Fibroblast of the aortic adventitia (primary cell): Measurements from ENCODE around the gene MYL3. TPM values are rescaled to one million over a fixed set of nuclear protein-coding genes. Genes with fewer than 3 reads are reported as not detected.
A peak's percentile ranks its signal among the peaks of the same experiment; 100 is the strongest.

ENCODE experiments used
- DNase-seq: peaks from one replicate; pipeline ENCODE4 v3.0.0-alpha.2; 2010; ENCODE audit warnings: low read depth
- H3K4me3 ChIP-seq: 2 replicates; pipeline ENCODE4 v1.5.1; 2011; ENCODE audit warnings: low read depth, mild to moderate bottlenecking, control low read depth, low read length, moderate library complexity
- total RNA-seq: library from RNA; depleted of rRNA; stranded (reverse); fragments of >200 nt; gene quantifications from 2 replicates; pipeline ENCODE4 v1.2.3, GENCODE V29; 2012; ENCODE audit warnings: low replicate concordance
- TF ChIP-seq, protein P1 (sequence below): IDR thresholded peaks from 2 replicates; pipeline ENCODE4 v1.5.1; 2011; ENCODE audit warnings: mild to moderate bottlenecking, low read length, control low read depth, inconsistent platforms; ENCODE audit not compliant: insufficient read depth

Gene MYL3
- total RNA-seq, 1 donor: not detected

- TF ChIP-seq, protein P1, sequence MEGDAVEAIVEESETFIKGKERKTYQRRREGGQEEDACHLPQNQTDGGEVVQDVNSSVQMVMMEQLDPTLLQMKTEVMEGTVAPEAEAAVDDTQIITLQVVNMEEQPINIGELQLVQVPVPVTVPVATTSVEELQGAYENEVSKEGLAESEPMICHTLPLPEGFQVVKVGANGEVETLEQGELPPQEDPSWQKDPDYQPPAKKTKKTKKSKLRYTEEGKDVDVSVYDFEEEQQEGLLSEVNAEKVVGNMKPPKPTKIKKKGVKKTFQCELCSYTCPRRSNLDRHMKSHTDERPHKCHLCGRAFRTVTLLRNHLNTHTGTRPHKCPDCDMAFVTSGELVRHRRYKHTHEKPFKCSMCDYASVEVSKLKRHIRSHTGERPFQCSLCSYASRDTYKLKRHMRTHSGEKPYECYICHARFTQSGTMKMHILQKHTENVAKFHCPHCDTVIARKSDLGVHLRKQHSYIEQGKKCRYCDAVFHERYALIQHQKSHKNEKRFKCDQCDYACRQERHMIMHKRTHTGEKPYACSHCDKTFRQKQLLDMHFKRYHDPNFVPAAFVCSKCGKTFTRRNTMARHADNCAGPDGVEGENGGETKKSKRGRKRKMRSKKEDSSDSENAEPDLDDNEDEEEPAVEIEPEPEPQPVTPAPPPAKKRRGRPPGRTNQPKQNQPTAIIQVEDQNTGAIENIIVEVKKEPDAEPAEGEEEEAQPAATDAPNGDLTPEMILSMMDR: no peak
- DNase-seq: peak; percentile 12
Observed at GRCh38 chr3:46903341-46904302, 40.4 kb upstream of the MYL3 start.

DNA sequence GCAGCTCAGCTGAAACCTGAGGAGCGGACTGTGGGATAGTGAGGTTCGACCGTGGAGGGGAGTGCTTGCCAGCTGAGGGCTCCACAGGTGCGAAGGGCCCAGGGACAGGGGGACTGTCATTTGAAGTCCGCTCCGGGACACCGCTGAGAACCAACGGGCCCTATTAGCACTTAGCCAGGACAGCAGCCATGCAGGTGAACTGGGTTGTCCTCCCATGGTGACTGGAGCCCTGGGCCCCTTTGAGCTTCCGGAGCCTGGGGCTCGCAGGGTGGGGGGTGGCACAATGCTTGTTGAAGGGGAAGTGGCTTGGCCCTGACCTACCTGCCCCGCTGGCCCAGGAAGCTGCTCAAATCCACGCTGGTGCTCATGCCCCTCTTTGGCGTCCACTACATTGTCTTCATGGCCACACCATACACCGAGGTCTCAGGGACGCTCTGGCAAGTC lies 39.0 kb upstream of the MYL3 start:
- DNase-seq: no peak
- no peak overlapping the region for H3K4me3 ChIP-seq
- TF ChIP-seq, protein P1: no peak

More at GRCh38 chr3:46903341-46904302, 40.4 kb upstream of the MYL3 start:
- H3K4me3 ChIP-seq: no peak overlapping the region

GRCh38 chr3:46901591-46902187 lies 38.4 kb upstream of the MYL3 start:
- no peak for DNase-seq
- no peak overlapping the region for H3K4me3 ChIP-seq
- TF ChIP-seq, protein P1: no peak

DNA sequence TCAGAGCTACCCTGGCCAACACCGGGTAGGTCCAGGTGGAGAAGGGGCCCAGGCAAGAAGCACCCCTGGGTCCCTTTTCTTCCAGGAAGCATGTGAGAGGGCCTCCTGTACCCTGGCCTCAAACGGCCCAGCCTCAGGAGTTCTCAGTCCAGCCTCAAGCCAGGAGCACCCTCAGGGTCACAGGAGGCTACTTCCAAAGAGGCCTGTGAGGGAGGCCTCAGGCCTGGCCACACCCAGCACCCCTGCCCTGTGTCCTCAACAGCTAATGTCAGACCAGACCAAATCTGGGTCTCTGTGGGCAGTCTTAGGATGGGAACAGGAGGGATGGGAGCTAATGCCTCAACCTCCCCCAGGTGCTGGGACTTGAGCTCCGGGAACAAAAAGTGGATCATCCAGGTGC lies 37.8 kb upstream of the MYL3 start:
- no peak for DNase-seq
- TF ChIP-seq, protein P1: no peak
- no peak overlapping the region for H3K4me3 ChIP-seq

- DNase-seq: no peak
- TF ChIP-seq, protein P1: no peak
- no peak overlapping the region for H3K4me3 ChIP-seq
Observed at GRCh38 chr3:46900356-46900755, 37.1 kb upstream of the MYL3 start.

- no peak overlapping the region for H3K4me3 ChIP-seq
- TF ChIP-seq, protein P1: no peak
- no peak for DNase-seq
Observed at GRCh38 chr3:46900007-46900292, 36.7 kb upstream of the MYL3 start.
